ENCODE results near the gene EFEMP1.
"Not testable (repeated sequence)": the region's sequence is repeated elsewhere in the genome, so short reads cannot be mapped to it uniquely, and the experiment has no call there.

The EFEMP1 gene

GRCh38 chr2:55862246-55862645, 61.3 kb downstream of the EFEMP1 start:
- DNase-seq: no peak

DNA sequence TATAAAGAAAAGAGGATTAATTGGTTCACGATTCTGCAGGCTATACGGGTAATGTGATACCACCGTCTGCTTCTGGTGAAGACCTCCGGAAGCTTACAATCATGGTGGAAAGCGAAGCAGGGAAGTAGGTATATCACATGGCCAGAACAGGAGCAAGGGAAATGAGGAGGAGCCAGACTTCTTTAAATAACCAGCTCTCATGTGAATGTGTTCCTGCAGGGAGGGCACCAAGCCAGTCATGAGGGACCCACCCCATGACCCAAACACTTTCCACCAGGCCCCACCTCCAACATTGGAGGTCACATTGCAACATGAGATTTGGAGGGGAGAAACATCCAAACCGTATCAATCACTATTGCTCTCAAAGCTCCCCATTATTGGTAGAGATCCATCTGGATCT, 61.8 kb downstream of the EFEMP1 start:
- no peak for DNase-seq

DNA sequence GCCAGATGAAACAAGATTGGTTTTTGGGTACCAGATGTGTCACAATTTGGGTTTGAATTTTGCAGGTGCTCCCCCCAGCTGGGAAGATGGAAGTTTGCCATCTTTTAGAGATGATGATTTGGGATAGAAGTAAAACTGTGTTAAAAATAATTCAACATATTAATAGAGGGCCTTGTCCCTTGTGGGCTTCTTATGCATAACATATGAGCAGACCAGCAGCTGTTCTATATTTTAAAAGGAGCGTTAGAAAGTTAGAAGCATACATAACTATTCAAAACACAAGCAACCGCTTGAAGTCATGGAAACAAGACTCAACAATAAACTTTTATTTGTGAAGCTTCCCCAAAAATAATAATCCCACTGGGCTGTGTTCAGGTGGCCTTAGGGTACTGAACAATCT, 62.8 kb downstream of the EFEMP1 start:
- DNase-seq: no peak

GRCh38 chr2:55859875-55860274, 63.7 kb downstream of the EFEMP1 start:
- DNase-seq: no peak

DNA sequence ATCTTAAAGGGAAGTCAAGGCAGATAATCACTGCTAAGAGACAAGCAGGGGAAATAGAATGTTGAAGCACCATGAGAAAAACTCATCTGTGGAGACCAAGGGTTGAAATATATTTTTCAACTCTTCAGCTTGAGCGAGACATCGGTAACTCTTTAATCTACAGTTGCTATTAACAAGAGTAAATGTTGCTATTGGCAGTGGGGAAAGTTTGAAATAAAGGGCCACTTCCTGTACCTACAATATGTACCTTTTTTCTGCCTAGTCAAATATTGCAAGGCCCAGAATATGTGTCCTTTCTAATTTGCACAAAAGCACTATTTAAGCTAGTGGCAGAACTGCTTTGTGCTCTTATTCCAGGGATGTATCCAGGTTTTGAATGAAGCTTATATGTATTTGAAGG, 65.8 kb downstream of the EFEMP1 start:
- no peak for DNase-seq

DNA sequence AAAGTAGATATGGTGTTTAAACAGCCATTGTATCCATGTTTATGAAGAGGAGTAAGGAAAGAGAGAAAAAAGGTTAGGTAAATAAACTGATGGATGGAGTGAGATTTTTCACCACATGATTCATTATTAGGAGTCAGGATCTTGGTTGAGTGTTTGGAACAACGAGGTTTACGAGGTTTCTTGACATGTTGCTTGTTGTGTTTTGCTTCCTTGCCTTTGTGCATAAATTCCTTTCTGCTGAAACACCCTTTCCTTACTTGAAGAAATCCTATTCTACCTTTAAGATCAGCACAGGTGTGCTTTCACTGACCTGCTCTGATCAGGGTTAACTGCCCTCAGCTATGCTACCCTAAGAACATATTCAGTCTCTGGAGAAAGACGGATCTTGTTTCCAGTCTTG, 66.6 kb downstream of the EFEMP1 start:
- no peak for DNase-seq

- no peak for DNase-seq
Measured at GRCh38 chr2:55848096-55848495, 75.5 kb downstream of the EFEMP1 start.

DNA sequence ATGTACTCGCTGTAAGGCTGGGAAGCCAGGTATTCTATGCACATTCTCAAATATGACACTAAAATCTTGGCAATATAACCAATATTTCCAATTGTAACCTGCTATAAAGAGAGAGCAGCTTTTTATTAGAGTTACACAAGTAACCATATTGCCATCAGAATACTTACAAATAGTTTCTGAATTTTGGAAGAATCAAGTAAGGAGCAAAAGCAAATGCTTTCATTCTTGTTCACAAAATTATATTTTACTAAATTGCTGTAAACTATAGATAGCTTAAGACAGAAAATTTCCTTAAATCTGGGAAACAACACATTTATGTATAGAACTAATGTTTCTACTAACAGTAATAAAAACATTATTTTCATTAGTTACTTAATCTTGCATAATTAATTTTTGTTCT, 77.2 kb downstream of the EFEMP1 start:
- DNase-seq: no peak

- no peak for DNase-seq
Measured at GRCh38 chr2:55844986-55845385, 78.6 kb downstream of the EFEMP1 start.

- no peak for DNase-seq
Measured at GRCh38 chr2:55843994-55844345, 79.6 kb downstream of the EFEMP1 start.

GRCh38 chr2:55843096-55843993, 80.2 kb downstream of the EFEMP1 start:
- no peak for DNase-seq

DNA sequence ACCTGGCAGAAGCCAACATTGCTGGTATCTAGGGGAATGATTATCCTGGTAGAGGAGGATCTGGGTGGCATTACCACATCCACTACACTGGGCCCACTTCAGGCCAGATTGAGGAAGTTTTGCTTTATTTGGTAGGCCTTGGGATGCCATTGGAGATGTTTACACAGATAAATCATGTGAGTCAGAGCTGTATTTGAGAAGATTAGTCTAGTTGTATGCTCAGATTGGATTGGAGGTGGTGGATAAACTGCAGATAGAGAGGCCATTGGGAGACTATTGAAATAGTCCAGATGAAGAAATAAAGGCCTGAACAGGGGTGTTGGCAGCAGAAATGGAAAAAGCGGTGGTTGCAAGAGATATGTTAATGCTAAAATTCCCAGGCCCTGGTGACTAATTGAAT, 81.5 kb downstream of the EFEMP1 start:
- DNase-seq: no peak

- no peak for DNase-seq
Measured at GRCh38 chr2:55840460-55840859, 83.1 kb downstream of the EFEMP1 start.

GRCh38 chr2:55839182-55839819, 84.3 kb downstream of the EFEMP1 start:
- no peak for DNase-seq

GRCh38 chr2:55838653-55839052, 84.9 kb downstream of the EFEMP1 start:
- no peak for DNase-seq

DNA sequence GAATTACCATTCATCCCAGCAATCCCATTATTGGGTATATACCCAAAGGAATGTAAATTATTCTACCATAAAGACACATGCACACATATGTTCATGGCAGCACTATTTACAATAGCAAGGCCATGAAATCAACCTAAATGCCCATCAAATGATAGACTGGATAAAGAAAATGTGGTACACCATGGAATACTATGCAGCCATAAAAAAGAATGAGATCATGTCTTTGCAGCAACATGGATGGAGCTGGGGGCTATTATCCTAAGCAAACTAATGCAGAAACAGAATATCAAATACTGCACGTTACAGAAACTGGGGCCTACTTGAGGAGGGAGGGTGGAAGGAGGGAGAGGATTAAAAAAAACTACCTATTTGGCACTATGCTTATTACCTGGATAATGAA, 85.5 kb downstream of the EFEMP1 start:
- DNase-seq: not testable (repeated sequence)

DNA sequence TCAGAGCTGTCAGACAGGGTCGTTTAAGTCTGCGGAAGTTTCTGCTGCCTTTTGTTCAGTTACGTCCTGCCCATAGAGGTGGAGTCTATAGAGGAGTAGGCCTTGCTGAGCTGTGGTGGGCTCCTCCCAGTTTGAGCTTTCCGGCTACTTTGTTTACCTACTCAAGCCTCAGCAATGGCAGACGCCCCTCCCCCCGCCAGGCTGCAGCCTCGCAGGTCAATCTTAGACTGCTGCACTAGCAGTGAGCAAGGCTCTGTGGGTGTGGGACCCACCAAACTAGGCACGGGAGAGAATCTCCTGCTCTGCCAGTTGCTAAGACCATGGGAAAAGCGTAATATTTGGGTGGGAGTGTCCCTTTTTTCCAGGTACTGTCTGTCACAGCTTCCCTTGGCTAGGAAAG, 86.5 kb downstream of the EFEMP1 start:
- DNase-seq: no peak

DNA sequence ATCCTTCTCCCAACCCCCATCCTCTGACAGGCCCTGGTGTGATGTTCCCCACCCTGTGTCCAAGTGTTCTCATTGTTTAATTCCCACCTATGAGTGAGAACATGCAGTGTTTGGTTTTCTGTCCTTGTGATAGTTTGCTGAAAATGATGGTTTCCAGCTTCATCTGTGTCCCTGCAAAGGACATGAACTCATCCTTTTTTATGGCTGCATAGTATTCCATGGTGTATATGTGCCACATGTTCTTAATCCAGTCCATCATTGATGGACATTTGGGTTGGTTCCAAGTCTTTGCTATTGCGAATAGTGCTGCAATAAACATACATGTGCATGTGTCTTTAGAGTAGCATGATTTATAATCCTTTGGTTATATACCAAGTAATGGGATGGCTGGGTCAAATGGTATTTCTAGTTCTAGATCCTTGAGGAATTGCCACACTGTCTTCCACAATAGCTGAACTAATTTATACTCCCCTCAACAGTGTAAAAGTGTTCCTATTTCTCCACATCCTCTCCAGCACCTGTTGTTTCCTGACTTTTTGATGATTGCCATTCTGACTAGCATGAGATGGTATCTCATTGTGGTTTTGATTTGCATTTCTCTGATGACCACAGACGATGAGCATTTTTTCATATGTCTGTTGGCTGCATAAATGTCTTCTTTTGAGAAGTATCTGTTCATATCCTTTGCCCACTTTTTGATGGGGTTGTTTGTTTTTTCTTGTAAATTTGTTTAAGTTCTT, 91.7 kb downstream of the EFEMP1 start:
- not testable (repeated sequence) for DNase-seq

DNA sequence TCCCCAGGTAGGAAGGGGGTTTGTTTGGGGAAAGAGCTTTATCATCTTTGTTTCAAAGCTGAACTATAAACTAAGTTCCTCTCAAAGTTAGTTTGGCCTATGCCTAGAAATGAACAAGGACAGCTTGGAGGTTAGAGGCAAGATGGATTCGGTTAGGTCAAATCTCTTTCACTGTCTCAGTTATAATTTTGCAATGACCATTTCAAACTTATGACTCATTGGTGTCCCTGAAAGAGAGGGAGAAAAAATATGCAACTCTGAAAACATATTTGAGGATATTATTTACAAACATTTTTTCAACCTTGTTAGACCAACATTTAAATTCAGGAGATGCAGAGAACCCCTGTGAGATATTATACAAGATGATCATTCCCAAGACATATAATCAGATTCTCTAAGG, 95.7 kb downstream of the EFEMP1 start:
- DNase-seq: no peak

DNA sequence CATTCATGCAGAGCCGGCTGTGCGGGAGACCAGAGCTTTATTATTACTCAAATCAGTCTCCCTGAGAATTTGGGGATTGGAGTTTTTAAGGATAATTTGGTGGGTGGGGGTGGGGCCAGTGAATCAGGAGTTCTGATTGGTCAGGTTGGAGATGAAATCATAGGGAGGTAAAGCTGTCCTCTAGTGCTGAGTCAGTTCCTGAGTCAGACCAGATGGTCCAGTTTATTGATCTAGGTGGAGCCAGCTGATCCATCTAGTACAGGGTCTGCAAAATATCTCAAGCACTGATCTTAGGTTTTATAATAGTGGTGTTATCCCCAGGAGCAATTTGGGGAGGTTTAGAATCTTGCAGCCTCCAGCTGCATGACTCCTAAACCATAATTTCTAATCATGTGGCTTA, 96.2 kb downstream of the EFEMP1 start:
- DNase-seq: not testable (repeated sequence)

DNA sequence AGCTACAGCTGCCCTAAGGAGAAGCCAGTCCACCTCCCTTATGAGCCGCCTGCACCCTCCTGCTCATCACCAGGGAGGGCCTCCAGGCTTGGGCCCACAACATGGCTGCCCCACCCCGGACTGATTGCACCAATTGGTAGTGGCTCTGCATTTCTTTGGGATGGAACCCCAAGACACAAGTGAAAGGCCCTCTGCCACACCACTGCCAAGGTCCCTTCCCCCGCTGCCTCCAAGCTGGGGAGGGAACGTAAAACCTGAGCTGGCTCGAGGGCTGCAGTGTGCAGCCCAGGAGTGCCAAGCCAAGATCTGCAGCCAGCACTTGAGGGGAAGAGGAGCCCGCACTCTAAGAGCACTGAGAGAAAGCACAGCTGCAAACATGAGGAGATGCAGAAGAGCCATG, 97.3 kb downstream of the EFEMP1 start:
- no peak for DNase-seq

DNA sequence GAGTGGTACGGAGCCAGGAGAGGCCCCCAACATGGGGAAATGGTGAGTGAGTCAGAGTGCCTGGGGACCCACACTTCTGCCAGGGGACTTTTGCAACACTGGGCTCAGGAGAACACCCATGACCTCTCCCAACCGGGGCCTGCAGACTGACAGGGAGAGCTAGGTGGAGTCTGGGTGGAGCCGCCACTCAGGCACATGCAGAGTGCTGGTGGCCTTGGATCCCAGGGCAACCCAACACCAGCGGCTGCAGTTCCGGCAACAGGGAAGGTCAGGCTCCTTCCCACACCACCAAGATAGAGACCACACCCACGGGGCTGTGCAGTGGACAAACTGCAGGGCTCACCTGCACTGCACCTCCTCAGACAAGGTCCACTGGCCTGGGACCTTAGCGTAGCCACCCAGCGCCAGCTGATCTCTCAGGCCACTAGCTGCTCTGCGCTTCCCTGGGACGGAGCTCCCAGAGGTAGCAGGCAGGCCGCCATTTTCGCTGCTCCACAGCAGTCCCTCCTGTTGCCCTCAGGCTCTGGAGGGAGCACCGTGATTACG, 99.0 kb downstream of the EFEMP1 start:
- no peak for DNase-seq

All from stimulated activated CD4-positive, alpha-beta T cell treated with anti-CD3 and anti-CD28 coated beads, Interleukin-1b, Interleukin-23, amount 100 ng/mL, for 48 hours (primary cell).